Parathyroid adenoma (tissue), 2 donors: ENCODE measurements around the gene XKR3.

ENCODE experiments used
- H2AFZ ChIP-seq: fragments of 300-600 bp; sonication (generic); one replicate; pipeline ENCODE4 v1.7.0; 2017; ENCODE audit warnings: antibody characterized with exemption, mild to moderate bottlenecking
- H3K27ac ChIP-seq: fragments of 300-600 bp; sonication (generic); one replicate; pipeline ENCODE4 v1.7.0; 2017
- H3K27me3 ChIP-seq: fragments of 300-600 bp; sonication (generic); one replicate; pipeline ENCODE4 v1.7.0; 2017; ENCODE audit warnings: low read length; ENCODE audit not compliant: control insufficient read depth, insufficient read depth
- H3K36me3 ChIP-seq: fragments of 300-600 bp; sonication (generic); one replicate; pipeline ENCODE4 v1.7.0; 2017; ENCODE audit warnings: low read length; ENCODE audit not compliant: control insufficient read depth, insufficient read depth
- H3K4me1 ChIP-seq: fragments of 300-600 bp; sonication (generic); one replicate; pipeline ENCODE4 v1.7.0; 2017; ENCODE audit warnings: control low read depth
- H3K4me2 ChIP-seq: fragments of 300-600 bp; sonication (generic); one replicate; pipeline ENCODE4 v1.7.0; 2017; ENCODE audit warnings: low read length
- H3K4me3 ChIP-seq: fragments of 300-600 bp; sonication (generic); one replicate; pipeline ENCODE4 v1.7.0; 2017; ENCODE audit warnings: low read depth, low read length
- H3K79me2 ChIP-seq: fragments of 300-600 bp; sonication (generic); one replicate; pipeline ENCODE4 v1.7.0; 2017; ENCODE audit warnings: control low read depth
- H3K9ac ChIP-seq: fragments of 300-600 bp; sonication (generic); one replicate; pipeline ENCODE4 v1.7.0; 2017; ENCODE audit warnings: mild to moderate bottlenecking
- H3K9me3 ChIP-seq: fragments of 300-600 bp; sonication (generic); one replicate; pipeline ENCODE4 v1.7.0; 2017; ENCODE audit warnings: low read length; ENCODE audit not compliant: control insufficient read depth
- CTCF ChIP-seq: fragments of 300-600 bp; sonication (generic); IDR thresholded peaks from one replicate; pipeline ENCODE4 v1.7.0; 2017; ENCODE audit warnings: antibody characterized with exemption, mild to moderate bottlenecking
- donor health status: primary hyperparathyroidism.

Gene XKR3

GRCh38 chr22:16847271-16847670 lies 22.1 kb upstream of the XKR3 start:
- no peak for TF ChIP-seq CTCF
- no peak overlapping the region for H3K4me2 ChIP-seq
- H3K4me1 ChIP-seq: no peaks in the 10 kb centered on the region
- no peak overlapping the region for H3K27ac ChIP-seq
- H3K27me3 ChIP-seq: no peaks in the 10 kb centered on the region
- H3K9me3 ChIP-seq: no peaks in the 10 kb centered on the region
- no peak overlapping the region for H2AFZ ChIP-seq
- H3K9ac ChIP-seq: no peak overlapping the region
- H3K79me2 ChIP-seq: no peaks in the 10 kb centered on the region
- H3K4me3 ChIP-seq: no peak overlapping the region
- H3K36me3 ChIP-seq: no peaks in the 10 kb centered on the region

GRCh38 chr22:16845881-16846280 lies 20.7 kb upstream of the XKR3 start:
- Histone ChIP-seq H2AFZ (no peak overlapping the region), H3K36me3 (no peaks in the 10 kb centered on the region), H3K9ac (no peak overlapping the region), H3K79me2 (no peaks in the 10 kb centered on the region), H3K9me3 (no peaks in the 10 kb centered on the region), H3K4me2 (no peak overlapping the region), H3K27me3 (no peaks in the 10 kb centered on the region), H3K4me3 (no peak overlapping the region), H3K4me1 (no peaks in the 10 kb centered on the region), H3K27ac (no peak overlapping the region)
- no peak for TF ChIP-seq CTCF

GRCh38 chr22:16845465-16845864 lies 20.3 kb upstream of the XKR3 start:
- no peaks in the 10 kb centered on the region for H3K36me3 ChIP-seq
- no peak overlapping the region for H3K4me2 ChIP-seq
- H3K4me1 ChIP-seq: no peaks in the 10 kb centered on the region
- no peaks in the 10 kb centered on the region for H3K9me3 ChIP-seq
- no peak overlapping the region for H3K27ac ChIP-seq
- no peak overlapping the region for H3K4me3 ChIP-seq
- no peak overlapping the region for H2AFZ ChIP-seq
- H3K9ac ChIP-seq: no peak overlapping the region
- TF ChIP-seq CTCF: no peak
- no peaks in the 10 kb centered on the region for H3K27me3 ChIP-seq
- H3K79me2 ChIP-seq: no peaks in the 10 kb centered on the region

- Histone ChIP-seq H3K27me3 (no peaks in the 10 kb centered on the region), H3K27ac (no peak overlapping the region), H2AFZ (no peak overlapping the region), H3K36me3 (no peaks in the 10 kb centered on the region), H3K4me3 (no peak overlapping the region), H3K4me1 (no peaks in the 10 kb centered on the region), H3K4me2 (no peak overlapping the region), H3K9me3 (no peaks in the 10 kb centered on the region), H3K79me2 (no peaks in the 10 kb centered on the region), H3K9ac (no peak overlapping the region)
- no peak for TF ChIP-seq CTCF
Measured at GRCh38 chr22:16844529-16844928, 19.3 kb upstream of the XKR3 start.

GRCh38 chr22:16838073-16838472 lies 12.9 kb upstream of the XKR3 start:
- no peak for TF ChIP-seq CTCF
- Histone ChIP-seq H3K27ac (no peak overlapping the region), H3K36me3 (no peaks in the 10 kb centered on the region), H3K4me1 (no peaks in the 10 kb centered on the region), H3K9me3 (no peaks in the 10 kb centered on the region), H3K9ac (no peak overlapping the region), H3K4me3 (no peak overlapping the region), H3K27me3 (no peaks in the 10 kb centered on the region), H2AFZ (no peak overlapping the region), H3K4me2 (no peak overlapping the region), H3K79me2 (no peaks in the 10 kb centered on the region)
